ENCODE measurements around the gene HACD3. TPM values are rescaled to one million over a fixed set of nuclear protein-coding genes. Genes with fewer than 3 reads are reported as not detected.
"Not testable (repeated sequence)": the region's sequence is repeated elsewhere in the genome, so short reads cannot be mapped to it uniquely, and the experiment has no call there.

Gene HACD3
- total and polyA plus RNA-seq, 9 of the 15 experiments (the other 6 are each of a cell fraction or from before 2014, with no cell fraction given): 48.1 to 117 (median 72.8) TPM

- 0 out of 2 replicates have a peak, but pooled peaks have one; percentile 28 for TF ChIP-seq NFE2L1 (tag; IDR thresholded peaks at IDR 0.05; ENCODE audit: borderline replicate concordance, low read depth)
- TF ChIP-seq RCOR1 (IDR thresholded peaks at IDR 0.05; ENCODE audit: borderline replicate concordance in 1 of 2, low read depth in 2 of 2, low read length in 2 of 2): peak in 1 of 2 experiments; percentile 12; a peak in 1 of 4 replicates
- peak; percentile 54; the same call in 1 of the 2 replicates for TF ChIP-seq FOXM1 (IDR thresholded peaks at IDR 0.05; ENCODE audit: low read depth)
- TF ChIP-seq FOXM1 (CRISPR knock-in tag; IDR thresholded peaks at IDR 0.05; ENCODE audit: low read depth): no peak
- TF ChIP-seq EP300 (IDR thresholded peaks at IDR 0.05; ENCODE audit: low read length): peak; percentile 74
Measured at GRCh38 chr15:65551183-65551582, 20.9 kb downstream of the HACD3 start (continued).

- H3K9me3 ChIP-seq (replicated peaks; ENCODE audit: control insufficient read depth, insufficient read depth, low read depth, low read length); BruUV-seq (replicated peaks); H3K9ac ChIP-seq (ENCODE audit: insufficient read depth in 1 of 2, low read depth in 2 of 2, low read length in 2 of 2); H3K9me1 ChIP-seq (ENCODE audit: control insufficient read depth, insufficient read depth, low read length); H3K4me3 ChIP-seq; H3K4me2 ChIP-seq (ENCODE audit: insufficient read depth, low read length); H3K27ac ChIP-seq (ENCODE audit: extremely low read depth, low read depth, low read length); FAIRE-seq; POLR2A ChIA-PET; ATAC-seq; in situ Hi-C loops (cut with MboI); H3K27me3 ChIP-seq (ENCODE audit: control insufficient read depth in 2 of 2, insufficient read depth in 2 of 2, low read length in 2 of 2); H2AFZ ChIP-seq (ENCODE audit: low read depth, low read length); DNase-seq (ENCODE audit: extremely low read depth in 1 of 4, low spot score in 3 of 4); CTCF ChIA-PET (ENCODE audit: low intra/inter-chr PET ratio); intact Hi-C loops (cut with micrococcal nuclease): not testable (repeated sequence)
- H3K79me2 ChIP-seq (ENCODE audit: control insufficient read depth, insufficient read depth, low read length): peaks cover 56% of the 10 kb centered on the region
- peaks cover 17% of the 10 kb centered on the region for H4K20me1 ChIP-seq (replicated peaks; ENCODE audit: control insufficient read depth, insufficient read depth, low read length)
- H3K36me3 ChIP-seq (ENCODE audit: control insufficient read depth, insufficient read depth, low read length): peaks cover 49% of the 10 kb centered on the region
- 96% methylated on average over 4 of the region's 6 CpGs for WGBS (ENCODE audit: insufficient coverage, low coverage, missing lambda C conversion rate)
- H3K4me1 ChIP-seq (replicated peaks in 1 of 2; ENCODE audit: control insufficient read depth in 2 of 2, insufficient read depth in 2 of 2, low read length in 2 of 2): peaks cover 4 to 25% of the 10 kb centered on the region in 2 experiments; a peak in 3 of 5 replicates
Measured at GRCh38 chr15:65552851-65553250, 22.6 kb downstream of the HACD3 start.

Measured in K562 (cell line).